ENCODE measurements around the gene SLC25A38.

- peak; percentile 84 to 91 for TF ChIP-seq CTCF (conservative IDR thresholded peaks at IDR 0.05 in 1 of 2, IDR thresholded peaks at IDR 0.05 in 1 of 2; ENCODE audit: extremely low read depth in 1 of 2, insufficient read depth in 1 of 2, low read depth in 1 of 2, low read length in 2 of 2)
- TF ChIP-seq EZH2 (IDR thresholded peaks at IDR 0.05; ENCODE audit: borderline replicate concordance, low read length): no peak
Measured at GRCh38 chr3:39378088-39378487, 5.1 kb upstream of the SLC25A38 start.
